CD4-positive, alpha-beta T cell treated with Interleukin-10 for 1 hour (primary cell): ENCODE data around the gene NCAPG2.
"Not testable (repeated sequence)": the region's sequence is repeated elsewhere in the genome, so short reads cannot be mapped to it uniquely, and the experiment has no call there.

Experiments used
- DNase-seq: peaks from one replicate; pipeline ENCODE4 v3.0.0-alpha.2; 2020

The NCAPG2 gene

GRCh38 chr7:158706273-158706704 is 1.7 kb upstream of the NCAPG2 start:
- DNase-seq: no peak

DNA sequence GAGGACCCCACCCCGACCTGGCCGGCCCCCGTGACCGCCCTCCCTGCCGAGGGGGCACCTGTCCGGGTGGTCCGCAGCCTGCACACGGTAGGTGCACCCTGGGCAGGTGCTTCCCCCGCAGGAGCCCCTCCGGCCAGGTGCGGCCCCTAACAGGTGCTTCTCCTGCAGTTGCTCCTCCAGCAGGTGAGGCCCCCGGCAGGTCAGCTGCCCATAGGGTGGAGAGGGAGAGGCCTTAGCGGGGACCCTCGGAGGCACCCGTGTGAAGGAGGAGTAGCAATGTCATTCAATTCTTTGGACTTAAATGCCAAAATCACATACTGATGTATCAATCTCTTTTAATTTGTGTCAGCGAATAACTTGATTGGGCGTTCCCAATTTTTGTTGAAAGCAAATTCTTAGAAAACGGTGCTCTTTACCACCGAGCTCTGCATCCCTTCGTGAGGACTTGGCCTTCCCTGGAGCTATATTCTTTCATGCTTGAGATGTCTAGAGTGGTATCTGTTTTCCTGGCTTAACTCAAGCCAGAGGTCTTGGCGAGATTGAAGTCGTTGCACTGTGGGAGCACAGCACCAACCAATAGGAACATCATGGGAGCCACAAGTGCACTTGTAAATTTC is 738 bp upstream of the NCAPG2 start:
- DNase-seq: no peak

- not testable (repeated sequence) for DNase-seq
These were observed 703 bp downstream of the NCAPG2 start for GRCh38 chr7:158703679-158704523.

- DNase-seq: no peak
These were observed 1.7 kb downstream of the NCAPG2 start for GRCh38 chr7:158702944-158703343.

DNA sequence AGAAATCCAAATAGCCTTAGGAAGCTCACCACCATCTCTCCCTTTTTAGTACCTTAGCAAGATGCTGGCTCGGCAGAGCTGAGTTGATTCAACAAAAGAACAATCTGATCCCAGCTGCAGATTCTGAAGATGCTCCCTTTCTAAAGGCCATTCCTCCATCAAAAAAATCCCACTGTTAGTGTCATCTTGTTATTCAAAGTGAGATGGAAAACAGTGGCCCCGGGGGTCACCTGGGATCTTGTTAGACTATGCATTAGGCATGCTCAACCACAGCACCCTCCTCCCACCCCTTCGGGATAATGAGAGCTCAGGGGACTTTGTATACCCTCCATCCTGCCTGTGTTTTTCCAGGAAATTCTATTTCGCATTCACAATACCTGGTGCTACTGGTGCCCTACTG is 2.4 kb downstream of the NCAPG2 start:
- no peak for DNase-seq

DNA sequence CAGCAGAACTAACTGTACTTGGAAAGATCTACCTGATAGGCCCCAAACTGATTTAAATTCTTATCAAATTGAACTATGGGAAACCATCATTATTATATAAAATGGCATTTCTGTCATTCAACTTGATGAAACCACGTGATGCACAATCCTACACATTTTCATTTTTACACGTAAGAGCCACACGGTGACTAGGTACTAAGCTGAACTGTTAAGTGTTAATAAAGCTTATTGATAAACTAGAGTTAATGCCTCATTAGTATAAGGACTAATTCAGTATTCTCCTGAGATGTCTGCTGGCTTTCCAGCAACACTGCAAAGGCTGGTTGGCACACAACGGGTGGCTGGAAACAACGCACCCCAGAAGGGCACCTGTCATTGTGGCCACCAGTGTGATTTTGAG is 4.6 kb downstream of the NCAPG2 start:
- no peak for DNase-seq

GRCh38 chr7:158699341-158699740 is 5.3 kb downstream of the NCAPG2 start:
- no peak for DNase-seq

GRCh38 chr7:158698657-158699195 is 5.9 kb downstream of the NCAPG2 start:
- no peak for DNase-seq

- DNase-seq: not testable (repeated sequence)
These were observed 7.0 kb downstream of the NCAPG2 start for GRCh38 chr7:158697597-158697996.

DNA sequence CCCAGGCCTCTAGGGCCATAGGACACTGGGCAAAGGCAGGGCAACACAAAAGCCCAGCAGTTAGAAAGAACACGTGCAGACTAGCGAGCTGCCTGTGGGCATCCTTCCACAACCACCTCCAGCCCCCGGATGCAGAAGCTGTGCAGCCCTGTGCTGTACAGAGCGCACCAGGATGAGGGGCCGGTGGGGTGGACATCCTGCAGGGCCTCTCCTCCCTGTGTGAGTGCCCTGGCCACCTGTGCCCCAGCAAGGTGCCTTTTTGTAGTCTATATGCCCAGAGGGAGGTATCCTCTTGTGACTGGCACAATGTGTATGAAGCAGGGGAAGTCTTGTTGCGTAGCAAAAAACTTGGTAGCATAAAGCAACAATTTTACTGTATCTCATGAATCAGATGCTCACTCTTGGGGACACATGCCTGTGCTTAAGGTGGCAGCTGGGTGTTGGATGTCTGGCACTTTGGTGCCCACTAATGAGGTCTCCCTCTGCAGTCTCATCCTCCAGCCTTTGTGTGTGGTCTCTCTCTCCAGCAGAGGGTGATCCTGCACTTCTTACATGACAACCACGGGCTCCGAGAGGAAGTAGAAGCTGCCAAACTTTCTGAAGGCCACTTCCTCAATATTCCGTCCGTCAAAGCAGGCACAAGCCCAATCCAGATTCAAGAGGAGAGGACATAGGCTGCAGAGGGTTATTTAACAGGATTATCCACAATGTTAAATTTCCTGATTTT is 8.7 kb downstream of the NCAPG2 start:
- peak; percentile 74 for DNase-seq

GRCh38 chr7:158695056-158695455 is 9.5 kb downstream of the NCAPG2 start:
- DNase-seq: no peak

- no peak for DNase-seq
These were observed 10.0 kb downstream of the NCAPG2 start for GRCh38 chr7:158694650-158695049.

DNA sequence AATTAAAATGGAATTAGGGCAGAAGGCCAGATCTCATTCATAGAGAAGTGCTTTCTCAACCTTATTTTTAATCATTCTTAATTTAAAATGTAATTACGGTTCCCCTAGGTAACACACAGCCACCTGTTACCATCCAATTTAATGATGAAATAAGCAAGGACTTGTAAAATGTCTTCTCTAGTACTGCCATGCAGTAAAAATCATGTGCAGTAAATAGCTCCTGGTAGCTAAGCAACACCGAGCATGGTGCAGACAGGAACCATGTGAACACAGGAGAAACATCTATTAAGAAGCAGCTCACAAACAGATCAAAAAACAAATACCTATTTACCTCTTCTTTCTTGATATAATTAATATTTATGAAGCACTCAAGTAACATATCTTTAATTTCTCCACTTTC is 15.1 kb downstream of the NCAPG2 start:
- DNase-seq: no peak

- no peak for DNase-seq
These were observed 17.2 kb downstream of the NCAPG2 start for GRCh38 chr7:158687406-158687805.

DNA sequence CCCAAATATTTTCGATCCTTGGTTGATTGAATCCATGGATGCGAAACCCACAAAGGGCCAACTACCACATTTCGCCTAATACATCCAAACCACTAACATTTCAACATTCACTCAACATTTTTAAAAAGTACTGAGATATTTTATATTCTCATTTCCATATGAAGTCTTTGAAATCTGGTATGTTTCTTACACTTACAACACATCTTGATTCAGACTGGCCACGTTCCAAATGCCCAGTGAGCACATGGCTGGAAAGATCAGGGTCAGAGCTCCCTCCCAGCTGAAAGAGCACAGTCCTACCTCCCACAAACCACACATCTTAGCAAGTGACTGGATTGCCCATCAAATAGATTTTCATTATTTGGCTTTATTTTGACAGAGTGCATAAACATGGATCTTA is 18.9 kb downstream of the NCAPG2 start:
- DNase-seq: no peak

GRCh38 chr7:158684329-158684728 is 20.3 kb downstream of the NCAPG2 start:
- no peak for DNase-seq

DNA sequence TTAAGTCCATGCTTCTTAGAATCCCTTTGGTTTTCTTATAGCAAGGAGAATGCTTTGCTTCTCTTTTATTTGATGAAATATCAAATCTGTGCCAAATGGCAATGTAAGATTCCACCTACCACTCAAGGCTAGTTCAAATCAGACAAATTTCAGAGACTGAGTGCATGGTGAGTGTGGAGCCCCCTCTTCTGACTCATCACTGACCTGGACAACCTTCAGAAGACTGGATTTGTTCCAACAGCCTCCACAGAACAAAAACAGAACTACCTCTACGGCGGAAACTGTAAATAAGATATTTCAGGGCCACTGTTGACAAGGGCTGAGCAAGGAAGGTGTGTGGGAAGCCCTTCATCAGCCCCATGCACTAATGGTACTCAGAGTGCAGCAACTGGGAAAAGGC is 21.1 kb downstream of the NCAPG2 start:
- DNase-seq: no peak

GRCh38 chr7:158682456-158682855 is 22.1 kb downstream of the NCAPG2 start:
- DNase-seq: no peak

DNA sequence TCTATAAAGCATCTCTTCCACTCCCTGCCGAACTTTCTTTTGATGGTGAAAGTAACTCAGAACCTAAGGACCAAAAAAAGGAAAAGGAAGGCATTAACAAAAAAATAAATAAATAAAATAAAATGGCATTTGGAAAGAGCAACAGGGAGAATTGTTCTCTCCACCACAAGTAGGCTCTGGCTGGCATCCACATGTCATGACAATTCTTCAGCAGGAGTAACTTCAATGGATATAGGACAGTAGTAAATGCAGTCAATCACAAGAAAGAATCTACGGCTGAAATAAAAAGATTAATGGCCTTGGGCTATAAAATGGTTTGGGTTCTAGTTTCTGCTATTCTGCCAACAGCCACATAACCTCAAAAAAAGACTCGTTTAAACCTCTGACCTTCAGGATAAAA is 23.9 kb downstream of the NCAPG2 start:
- no peak for DNase-seq

GRCh38 chr7:158676906-158677305 is 27.7 kb downstream of the NCAPG2 start:
- DNase-seq: no peak

GRCh38 chr7:158676171-158676840 is 28.3 kb downstream of the NCAPG2 start:
- DNase-seq: no peak

DNA sequence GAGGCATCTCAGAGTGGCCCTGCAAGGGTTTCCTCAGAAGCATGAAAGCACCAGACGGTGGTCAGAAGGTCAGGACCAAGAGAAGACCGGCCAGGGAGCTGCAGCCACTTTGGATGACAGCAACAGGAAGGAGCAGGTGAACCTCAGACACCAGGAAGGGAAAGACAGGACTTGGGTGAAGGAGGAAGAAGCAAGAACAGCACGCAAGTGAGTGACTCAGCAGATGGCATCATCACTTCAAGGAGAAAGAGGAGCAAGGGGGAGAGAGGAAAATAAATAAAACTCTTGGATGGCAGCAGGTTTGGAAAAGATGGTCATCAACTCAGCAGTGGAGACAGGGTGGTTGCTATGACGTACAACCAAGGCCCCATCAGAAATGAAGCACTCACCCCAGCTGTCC is 31.6 kb downstream of the NCAPG2 start:
- no peak for DNase-seq

DNA sequence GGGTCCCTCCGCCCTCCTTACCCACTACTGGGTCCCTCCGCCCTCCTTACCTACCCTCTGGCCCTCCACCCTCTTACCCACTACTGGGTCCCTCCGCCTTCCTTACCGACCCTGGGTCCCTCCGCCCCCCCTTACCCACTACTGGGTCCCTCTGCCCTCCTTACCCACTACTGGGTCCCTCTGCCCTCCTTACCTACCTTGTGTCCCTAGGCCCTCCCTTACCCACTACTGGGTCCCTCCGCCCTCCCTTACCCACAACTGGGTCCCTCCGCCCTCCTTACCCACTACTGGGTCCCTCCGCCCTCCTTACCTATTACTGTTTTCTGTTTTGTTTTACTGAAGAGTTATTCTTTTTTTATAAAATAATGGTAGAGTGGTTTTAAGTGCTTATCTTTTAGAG is 36.5 kb downstream of the NCAPG2 start:
- DNase-seq: not testable (repeated sequence)
